NCI-H2029 treated with DMSO at 0.1 percent for 48 hours (cell line): ENCODE results near the gene LAMB4.

ENCODE experiments used
- DNase-seq: peaks from one replicate; lab custom pipeline; 2025; lab: John Stamatoyannopoulos, UW

Gene LAMB4

DNA sequence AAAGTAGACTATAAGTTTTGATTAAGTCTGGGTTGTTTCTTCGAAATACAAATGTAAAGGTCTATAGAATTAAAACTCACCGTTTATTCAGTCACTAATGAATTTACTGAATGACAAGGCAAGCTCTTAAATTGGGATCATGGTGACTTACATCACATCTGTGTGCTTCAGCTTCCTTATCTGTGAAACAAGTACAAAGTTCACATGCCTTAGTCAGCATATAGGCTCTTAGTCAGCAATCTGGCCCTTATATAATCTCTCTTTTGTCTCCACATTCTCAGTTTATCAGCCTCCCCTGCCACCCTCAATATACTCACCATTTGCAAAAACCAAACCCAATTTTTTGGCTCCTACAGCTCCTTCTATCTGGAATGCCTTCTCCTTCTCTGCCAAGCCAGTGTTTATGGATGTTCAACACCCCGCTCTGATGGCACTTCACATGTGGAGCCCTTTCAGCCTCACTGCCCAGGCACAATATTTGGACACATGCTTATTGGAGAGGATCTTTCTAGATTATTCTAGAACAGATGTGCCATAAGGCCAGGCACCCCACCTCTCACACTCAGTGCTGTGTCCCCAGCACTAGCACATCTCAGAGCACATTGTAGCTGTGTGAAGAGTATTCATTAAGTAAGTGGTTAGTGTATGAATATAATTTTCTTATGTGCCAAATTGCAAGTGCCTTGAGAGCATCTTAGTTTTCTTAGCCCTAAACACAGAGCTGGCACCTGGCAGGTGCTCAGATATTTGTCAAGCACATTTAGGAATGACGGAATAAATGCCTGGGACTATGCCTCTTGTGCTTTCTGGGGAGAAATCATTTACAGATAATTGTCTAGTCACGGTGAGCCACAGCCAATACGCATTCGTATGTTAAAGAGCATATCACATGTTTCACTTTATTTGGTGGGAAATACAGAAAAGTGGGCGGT lies 117.4 kb downstream of the LAMB4 start:
- no peak for DNase-seq

DNA sequence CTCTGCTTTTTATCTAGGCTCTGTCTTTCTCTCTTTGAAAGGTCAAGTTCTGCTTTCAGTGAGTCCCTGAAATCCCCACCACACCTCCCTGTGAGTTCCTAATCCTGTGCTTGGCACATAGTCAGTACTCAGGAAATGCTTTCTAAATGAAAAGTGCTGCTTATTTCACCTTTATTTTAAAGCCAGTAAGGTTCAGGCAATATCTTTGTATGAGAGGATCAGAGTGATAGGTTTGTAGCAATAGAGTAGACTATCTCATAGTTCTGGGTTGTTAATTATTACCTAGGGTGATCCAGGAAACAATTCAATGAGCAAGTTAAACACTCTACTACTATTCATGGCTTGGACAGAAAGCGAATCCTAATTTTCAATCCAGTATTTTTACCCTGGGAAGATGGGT lies 119.8 kb downstream of the LAMB4 start:
- DNase-seq = no peak

DNA sequence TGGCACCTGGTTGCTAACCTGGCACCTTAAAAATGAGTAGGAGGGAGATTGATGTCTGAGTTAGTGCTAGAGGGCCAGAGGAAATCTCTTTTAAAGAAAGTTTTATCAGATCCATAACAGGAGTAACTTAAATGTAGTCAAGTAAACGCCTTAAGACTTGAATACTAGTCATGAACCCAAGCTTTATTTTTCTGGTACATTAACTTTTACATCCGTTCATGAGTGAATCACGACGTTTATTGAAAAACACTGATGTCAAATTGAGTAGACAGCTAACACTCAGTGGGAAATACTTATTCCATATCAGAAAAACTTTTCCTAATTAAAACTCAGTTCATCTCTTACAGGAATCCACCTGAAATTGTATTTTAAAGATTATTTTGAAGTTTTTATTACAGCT lies 120.3 kb downstream of the LAMB4 start:
- DNase-seq = no peak

DNA sequence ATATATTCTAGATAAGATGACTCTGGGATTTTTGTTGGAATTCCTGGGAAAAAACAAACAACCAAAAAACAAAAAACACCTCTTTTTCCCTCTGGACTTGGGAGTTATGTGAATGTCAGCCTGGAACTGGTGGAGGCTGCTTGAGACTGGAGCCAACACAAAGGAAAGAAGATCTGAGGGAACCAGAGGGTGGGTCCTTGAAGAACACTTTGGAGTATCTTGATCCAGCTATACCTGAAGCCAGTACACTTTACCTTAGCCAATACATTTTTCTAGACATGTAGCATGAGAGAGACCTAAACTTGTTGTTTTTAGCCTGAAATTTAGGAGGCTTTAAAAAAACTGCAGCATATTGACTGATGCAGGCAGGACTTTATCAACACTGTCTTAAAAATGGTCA lies 121.3 kb downstream of the LAMB4 start:
- no peak for DNase-seq

DNA sequence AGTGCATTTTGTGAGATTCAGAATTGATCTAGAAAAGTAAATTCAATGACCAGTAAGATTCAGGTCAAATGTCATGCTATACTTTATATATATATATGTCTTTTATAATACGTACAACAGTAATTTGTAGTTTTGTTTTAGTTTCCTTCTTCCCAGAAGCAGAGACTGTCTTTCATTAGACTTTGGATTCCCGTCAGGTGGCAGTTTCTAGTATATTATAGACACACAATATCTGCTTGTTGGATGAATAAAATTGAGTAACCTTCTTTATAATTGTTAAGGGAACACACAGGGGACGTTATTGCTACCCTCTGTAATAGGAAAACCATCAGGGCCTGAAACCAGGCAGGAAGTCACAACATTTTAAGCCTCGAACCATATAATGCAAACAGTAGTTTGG lies 121.9 kb downstream of the LAMB4 start:
- no peak for DNase-seq

DNA sequence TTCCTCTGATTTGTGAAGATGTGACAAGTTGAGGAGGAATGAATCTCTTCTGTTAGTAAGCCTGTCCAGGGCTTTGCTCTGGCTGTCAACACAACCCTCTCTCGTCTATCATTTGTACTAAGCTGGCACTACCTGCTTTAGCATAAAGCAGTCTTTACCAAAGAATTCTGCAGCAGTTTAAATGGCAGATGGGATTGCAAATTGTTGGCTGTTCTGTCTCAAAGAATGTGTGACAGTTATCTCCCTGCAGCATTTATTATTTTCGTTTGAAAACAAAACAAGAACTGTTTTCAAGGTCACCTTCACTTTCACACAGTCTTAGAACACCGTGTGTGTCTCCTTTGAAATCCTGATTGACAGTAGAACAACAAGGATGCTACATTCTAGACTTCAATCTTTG lies 122.4 kb downstream of the LAMB4 start:
- DNase-seq = no peak

DNA sequence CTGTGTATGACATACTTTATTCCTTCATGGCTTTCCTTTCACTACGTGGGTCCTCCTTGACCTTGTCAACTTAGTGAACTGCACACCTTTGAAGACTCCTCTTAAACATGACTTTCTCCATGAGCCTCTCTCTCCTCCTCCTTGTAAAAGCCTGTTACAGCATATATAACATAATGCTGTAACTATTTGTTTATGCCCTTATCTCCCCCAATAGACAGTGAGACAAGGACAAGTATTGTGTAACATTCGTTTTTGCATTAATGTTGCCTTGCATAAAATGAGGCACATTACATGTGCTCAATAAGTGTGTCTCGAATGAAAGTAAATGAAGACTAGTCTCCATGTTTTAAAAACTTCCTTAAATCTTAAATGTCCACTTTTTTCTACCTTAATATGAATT lies 122.9 kb downstream of the LAMB4 start:
- no peak for DNase-seq

DNA sequence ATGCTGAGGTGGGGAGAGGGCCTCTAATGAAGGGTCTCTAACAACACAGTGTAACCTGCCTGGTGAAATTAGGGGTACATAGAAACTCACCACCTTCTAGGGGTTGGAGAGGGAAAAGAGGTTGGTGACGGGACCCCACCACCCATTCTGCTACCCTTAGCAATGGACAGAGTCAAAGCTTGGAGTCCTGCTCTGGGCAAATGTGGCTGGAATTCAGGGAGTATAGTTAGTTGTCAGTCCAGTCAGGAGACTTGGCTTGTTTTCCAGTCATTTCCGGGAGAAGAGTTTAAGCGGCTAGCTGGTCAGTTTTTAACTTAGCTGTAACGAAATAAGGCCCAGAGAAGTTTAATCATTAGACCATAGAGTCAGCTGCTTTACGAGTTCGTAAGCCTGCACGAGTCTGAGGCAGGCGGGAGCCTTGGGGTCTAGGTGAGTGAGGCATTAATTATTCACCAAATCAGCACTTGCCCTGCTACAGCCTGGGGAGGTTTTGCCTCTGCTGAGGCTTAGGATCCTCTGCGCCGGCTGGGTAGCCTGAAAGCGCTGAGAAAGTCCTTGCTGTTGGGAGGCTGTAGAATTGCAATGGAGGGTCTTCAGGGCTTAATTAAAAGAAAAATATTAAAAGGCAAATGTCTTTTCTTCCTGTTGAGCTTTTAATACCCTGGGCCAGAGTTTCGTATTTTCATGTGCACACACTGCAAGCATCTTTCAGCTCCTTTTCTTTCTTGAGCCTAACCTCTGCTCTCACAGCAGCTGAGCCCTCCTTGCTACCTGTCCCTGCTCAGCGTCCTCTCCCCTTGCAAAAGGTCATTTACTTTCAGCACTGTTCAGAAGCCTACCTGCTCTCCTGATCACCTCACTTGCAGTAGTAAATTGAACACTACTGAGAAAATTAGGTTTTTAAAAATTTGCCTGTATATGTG lies 125.7 kb downstream of the LAMB4 start:
- no peak for DNase-seq

DNA sequence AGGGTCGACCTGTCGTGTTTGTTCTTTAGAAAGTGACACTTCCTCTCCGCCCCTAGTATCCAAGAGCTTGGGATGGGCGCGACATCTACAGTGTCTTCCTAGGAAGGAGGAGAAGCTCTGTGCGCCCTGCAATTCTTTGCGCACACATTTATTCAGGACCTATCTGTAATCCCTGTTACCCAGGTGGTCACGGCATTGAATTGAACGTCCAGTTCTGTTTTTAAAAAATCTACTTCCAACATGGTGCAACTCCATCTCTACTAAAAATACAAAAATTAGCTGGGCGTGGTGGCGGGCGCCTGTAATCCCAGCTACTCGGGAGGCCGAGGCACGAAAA lies 126.6 kb downstream of the LAMB4 start:
- no peak for DNase-seq

DNA sequence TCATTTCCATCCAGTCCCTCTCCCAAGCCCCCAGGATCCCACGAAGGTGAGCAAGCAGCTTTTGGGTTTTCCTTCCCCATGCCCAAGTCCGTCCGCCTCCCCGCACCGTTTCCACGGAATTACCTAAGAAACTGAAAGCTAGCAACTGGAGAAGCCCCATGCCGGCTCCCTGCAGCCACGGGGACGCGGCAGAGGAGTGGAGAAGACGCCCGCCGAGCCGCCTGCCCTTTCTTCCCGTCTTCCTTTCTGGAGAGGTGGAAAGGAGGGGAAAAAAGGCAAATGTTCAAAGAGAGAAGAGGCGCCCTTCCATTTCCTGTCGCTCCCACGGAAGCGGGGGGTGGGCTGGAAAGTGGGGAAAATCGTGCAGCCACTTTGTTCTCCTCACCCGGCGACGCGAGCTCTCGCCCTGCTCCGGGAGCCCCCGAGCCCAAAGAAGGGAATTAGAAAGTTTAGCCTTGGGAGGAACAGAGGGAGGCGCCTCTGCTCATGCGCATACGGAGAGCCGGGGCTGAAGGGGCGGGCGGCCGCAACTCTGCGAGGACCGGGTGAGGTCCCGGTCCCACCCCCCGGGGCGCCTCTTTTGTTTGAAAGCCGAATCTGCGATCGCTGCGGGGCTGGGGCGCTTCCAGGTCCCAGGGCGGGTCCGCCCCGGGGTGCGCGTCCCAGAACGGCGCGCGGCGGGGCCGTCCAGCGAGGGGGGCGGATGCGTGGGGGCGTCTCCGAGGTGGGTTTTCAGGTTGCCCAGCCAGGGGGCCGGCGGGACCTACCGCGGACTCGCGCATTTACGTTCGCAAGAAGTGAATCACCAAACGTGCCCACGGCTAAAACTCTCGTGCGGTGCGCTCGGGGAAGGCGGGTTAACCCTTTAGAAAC lies 127.2 kb downstream of the LAMB4 start, which contains the start of gene LAMB1:
TSS of gene LAMB1 (minus strand) at position 436 of the 873 bp plus-strand sequence. CDS start at position 160, 276 bp downstream.
- no peak for DNase-seq

DNA sequence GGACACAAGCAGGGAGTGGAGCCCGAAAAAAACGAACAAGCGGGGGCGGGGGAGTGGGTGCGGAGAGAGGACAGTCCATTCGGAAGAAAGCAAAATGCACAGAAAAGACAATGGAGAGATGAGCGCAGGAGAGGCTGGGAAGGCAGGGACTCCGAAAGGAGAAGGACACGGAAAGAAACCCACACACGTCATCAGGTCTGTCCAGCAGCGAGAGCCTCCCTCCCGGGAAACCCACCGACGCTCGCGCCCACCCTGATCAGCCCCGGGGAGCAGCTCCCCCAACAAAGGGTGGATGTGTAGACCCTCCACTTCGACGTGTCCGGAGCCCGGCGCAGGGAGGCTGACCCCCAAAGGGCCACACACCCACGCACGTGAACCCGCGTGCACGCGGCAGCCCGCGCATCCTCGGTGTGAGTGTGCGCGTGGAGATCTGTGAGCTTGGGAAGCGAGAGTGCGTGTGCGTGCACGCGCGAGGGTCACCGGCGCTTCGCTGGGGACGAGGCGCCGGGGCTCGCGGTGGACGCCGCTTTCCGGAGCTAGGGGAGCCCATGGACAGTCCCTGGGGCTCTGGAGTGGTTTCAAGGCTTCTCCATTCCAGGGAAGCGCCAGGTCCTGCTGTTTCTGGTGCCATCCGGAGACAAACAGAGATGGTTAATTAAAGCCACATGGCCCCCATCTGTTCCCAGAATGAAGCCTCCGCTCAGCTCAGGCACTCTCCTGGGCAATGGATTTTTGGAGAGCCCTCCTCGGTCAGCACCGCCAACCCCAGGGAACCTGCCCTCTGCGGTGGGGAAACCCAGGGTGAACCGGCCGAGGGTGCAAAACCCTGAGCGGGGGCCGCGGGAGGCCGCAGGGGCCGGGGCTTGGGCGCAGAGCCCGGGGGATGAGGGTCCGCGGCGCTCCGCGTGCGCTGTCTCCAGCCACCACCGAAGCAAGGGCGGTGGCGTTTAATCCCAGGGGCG lies 128.1 kb downstream of the LAMB4 start:
- no peak for DNase-seq

DNA sequence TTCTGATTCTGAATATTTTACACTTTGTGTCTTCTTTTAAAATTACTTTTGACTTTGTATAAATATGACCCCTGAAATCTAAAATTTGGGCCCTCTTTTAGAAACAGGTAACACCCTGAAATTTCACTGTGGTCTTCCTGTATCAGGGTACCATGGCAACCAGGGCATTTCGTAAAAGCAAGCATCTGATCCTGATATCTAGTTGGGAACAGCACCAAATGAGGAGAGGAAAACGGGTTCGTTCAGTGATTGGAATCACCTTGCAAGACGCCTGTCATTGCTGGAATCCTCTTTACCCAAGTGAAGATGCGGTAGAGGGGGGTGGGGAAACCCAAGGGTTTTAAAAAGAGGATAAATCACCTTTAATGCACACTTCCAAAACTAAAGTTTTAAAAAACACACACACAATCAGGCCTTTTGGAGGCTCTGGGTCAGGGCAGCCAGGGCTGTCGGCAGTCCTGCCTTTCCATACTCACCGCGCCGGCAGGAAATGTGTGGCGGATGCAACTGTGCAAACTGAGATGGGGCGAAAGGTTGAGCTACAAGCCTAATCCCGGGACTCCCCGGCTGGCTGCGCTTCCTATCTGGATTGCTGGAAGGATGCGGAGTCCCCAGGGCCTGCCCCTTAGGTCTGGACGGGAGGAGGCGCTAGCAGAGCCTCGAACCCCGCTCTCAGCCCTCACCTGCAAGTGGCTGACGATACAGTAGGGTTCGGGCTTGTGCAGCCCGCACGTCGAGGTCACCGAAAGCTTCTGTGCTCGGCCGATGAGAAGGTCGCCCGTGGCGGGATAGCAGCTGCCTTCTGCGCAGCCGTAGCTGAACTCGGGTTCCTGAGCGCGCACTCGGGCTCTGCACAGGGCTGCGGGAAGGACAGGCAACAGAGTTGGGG lies 129.0 kb downstream of the LAMB4 start:
- no peak for DNase-seq

DNA sequence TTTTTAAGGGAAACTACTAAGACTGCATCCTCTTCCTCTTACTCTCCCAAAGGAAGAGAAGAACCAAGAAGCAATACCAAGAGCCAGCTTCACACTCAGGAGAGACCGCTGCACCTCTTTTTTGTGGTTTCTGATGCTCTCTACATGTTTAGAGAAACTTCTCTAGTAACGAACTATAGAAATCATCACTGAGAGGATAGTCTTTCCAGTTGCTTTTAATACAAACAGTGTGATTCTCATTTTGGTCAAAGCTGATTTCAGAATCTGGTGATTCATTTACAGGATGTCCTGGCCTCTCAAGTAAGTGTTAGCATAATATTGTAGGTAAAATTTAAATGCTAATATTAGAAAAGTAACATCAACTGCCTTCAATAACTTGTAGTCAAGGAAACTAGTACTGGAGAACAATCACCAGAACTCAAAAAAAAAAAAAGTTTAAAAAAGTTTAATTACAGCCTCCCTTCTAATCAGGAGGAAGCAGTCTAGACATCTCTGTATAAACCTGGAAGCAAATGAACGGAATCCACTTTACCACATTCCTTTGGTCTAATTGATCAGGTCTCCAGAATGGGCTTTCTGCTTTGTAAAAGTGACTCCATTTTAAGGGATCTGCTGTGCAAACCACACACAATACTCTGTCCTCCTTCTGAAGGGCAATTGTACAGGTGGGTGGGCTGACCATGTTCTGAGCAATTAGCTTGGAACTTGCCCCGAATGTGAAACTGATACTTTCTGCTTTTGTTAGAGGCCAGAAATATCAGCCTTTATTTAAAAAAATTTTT lies 130.2 kb downstream of the LAMB4 start:
- DNase-seq = no peak

DNA sequence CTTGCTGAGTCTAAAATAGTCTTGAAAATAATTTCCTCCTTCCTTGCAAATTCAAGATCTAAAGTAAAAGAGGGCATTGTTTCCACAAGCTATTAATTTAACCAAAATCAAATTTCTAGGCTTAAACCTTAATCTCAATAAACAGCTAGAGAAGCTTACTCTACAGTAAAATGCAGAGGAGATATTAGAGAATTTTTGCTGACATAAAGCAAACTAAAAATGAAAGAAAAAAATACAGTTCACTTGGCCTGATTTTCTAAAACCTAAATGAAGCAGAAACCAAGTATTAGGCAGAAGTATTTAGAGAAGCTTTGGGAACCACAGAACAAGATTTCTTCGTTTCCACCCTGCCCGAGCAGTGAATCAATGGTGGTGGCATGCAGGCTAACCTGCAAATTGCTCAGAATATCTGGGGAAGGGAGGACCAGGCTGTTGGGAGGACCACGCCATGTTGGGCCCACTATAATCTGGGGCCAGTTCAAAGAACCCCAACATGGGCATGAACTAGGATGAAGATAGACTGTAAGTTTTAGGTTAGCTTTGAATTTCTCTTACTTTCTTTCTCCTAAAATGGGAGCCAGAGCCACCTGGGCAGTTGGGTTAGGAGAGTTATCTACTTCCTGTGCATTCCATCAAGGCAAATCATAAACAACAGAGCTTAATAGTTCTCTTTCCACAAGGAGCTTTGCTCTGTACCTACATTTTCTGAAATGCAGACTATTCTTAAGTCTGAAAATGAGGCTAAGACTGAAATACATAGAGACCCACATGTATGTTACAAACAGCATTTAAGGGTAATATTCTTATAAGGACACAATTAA lies 131.3 kb downstream of the LAMB4 start:
- no peak for DNase-seq

DNA sequence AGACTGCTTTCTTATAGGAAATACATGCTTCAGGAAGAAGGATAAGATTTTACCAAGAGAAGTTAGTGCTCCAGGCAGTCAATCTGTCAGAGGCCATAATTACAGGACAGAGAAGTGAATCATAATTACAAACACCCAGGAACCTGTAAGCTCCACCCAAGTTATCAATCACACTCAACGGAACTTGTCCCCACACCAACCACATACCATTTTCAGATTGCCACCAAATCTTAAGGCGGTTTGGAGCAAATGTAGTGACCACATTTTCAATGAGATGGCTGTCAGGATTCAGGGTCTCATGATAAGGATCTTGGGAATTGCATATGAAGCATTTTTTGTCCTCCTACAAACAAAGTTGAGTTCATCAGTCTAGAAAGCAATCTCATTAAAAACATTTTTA lies 132.0 kb downstream of the LAMB4 start:
- no peak for DNase-seq

DNA sequence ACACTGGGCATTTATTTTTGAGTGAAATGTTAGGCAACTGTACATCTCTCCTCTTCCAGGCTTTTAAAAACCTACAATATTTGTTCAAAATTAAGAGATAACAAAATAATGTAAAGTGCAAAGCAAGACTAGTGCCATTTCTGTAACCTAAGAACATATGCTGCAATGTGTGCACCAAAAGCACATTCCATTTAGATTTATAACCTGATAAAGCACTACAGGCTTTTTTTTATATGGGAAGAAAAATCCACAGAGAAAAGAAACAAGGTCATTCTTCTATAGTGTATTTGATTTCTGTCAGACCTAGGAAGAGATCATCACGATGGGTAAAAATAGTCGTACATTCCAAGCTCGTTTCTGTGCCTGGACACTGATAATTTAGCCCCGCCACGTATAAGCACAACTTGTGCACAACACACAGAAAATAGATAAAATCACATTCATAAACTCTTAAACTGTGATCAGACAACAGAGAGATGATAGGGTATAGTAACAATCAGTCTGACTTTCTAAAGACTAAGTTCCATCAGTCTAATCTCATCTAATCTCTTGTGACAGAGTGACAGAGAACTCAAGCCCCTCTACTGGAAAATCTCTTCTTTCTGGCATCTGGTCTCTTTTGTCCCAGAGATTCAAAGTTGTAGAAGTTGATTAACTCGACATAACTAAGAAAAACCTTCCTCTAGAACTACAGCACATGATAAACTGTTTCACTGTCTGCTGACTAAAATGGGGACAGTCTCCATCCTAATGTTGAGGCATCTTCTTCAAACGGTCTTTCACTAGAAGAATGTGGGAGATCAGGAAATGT lies 133.9 kb downstream of the LAMB4 start:
- DNase-seq = no peak
